HS-27A (cell line): ENCODE results near the gene SIX2.

Experiments used
- DNase-seq: peaks from one replicate; pipeline ENCODE4 v3.0.0-alpha.2; 2012; ENCODE audit warnings: low read depth, missing footprints

SIX2 gene

DNA sequence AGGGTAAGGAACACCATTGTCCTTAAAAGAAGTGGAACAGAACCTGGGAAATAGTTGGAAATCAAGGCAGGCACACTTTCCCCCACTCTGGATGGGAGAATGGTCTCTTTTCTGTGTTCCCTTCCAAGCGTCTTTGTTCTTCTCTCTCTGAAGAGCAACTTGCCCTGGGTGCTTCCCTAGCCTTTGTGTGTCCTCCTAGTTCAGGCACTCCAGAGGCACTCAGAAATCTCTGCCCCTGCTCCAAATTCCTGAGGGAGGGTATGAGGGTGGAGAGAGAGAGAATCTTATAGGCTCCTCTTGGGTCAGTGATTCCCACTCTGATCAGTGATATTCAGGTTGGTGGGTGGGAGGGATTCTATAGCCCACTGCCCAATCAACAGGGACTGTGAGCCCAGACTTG is 8.8 kb upstream of the SIX2 start:
- DNase-seq: no peak

DNA sequence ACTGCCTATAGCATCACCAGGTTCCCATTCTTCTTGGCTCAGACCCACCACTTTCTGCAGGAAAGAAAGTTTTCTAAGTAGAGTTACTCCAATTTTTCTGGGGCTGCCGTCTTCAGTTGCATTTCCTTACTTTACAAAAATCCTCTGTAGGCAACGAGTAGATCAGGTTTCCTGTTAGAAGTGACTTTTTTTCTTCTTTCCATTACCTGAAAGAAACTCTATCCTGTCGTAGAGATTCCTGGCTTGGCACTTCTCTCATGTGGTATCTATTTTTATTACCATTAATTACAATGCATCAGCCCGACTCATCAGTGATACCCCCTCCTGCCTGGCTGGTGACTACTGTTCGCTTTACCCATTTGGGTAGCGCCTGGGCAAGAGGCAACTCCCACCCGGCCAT is 5.6 kb upstream of the SIX2 start:
- no peak for DNase-seq

DNA sequence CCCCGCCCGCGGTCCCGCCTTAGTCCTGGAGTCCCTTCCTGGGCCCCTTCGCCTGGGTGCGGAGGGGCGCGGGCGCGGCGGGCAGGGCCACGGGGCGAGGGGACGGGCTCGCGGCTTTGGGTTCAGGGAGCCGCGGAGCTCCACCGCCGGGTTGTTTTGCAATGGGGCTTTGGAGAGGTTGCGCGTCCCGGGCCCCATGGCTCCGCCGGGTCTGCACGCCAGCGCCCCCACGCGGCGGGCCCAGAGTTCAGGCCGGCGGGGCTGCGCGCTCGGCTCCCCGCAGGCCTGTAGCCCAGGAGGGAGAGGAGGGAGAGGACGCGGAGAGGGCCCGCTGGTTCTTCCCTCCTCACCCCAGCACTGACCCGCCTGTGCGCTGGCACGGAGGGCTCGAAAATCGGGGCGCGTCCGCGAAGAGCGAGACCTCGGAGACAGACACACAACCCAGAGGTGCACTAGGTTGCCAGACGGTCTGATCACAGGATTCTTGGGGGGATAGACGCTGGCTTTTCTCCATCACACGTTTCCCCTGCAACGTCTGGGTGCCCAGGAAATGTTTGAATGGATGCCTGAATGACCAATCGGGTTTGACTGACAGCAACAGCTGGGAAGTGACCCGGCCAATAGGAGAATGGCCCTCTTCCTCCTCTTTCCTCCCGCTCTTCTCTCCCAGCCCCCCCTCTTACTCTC is 4.9 kb upstream of the SIX2 start:
- peak; percentile 90 for DNase-seq

DNA sequence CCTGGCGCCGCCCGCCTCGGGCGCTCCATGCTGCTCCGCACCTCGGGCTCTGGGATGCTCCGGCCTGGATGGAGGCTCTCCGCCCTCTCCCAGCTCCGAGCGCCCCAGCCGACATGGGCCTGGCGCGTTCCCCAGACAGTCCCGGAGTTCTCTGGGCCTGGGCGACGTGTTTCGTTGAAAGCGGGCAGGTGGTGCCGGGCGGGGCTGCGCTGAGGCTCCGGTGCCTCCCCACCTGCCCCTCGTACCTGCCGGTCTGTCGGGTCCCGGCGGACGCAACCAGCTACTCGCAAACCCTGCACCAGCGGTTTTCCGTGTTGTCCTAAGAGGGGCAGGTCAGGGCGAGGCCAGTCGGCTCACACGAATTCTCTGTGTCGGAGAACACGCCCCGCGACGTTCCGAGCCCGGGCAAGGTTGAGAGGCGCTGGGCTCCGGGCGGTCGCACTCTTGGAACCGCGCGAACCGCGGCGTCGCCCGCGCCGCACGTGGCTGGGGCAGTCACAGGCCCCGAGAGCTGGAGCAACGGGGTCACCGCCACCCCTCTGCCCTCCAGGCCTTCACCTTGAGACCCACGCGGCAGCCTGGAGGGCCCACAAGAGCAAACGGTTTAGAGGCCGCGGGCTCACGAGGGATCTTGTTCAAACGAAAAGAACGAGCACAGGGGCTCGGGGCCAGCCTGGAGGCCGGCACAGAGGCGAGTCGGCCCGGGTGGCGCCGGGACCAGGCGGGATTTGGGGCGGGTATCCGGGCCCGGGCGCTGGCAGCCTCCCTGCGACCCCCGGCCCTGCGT is 4.2 kb upstream of the SIX2 start:
- DNase-seq: no peak

DNA sequence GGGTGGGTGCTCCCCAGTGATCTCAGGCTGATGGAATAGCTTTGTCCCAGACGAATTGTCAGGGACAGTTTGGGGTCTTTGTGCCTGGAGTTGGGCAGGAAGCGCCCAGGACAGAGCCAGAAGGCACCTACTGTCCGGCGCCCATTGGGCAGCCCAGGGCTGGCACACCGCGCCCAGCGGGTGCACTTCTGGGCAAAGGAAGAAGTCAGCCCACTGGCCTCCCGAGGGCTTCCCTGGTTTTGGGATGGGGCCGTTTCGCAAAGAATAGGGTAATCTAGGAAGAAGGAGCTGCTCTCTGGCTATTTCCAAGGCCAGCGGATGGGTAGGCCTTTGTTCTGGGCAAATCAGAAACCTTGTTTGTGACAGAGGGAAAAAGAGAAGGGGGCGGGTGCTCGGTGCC is 3.5 kb upstream of the SIX2 start:
- no peak for DNase-seq

DNA sequence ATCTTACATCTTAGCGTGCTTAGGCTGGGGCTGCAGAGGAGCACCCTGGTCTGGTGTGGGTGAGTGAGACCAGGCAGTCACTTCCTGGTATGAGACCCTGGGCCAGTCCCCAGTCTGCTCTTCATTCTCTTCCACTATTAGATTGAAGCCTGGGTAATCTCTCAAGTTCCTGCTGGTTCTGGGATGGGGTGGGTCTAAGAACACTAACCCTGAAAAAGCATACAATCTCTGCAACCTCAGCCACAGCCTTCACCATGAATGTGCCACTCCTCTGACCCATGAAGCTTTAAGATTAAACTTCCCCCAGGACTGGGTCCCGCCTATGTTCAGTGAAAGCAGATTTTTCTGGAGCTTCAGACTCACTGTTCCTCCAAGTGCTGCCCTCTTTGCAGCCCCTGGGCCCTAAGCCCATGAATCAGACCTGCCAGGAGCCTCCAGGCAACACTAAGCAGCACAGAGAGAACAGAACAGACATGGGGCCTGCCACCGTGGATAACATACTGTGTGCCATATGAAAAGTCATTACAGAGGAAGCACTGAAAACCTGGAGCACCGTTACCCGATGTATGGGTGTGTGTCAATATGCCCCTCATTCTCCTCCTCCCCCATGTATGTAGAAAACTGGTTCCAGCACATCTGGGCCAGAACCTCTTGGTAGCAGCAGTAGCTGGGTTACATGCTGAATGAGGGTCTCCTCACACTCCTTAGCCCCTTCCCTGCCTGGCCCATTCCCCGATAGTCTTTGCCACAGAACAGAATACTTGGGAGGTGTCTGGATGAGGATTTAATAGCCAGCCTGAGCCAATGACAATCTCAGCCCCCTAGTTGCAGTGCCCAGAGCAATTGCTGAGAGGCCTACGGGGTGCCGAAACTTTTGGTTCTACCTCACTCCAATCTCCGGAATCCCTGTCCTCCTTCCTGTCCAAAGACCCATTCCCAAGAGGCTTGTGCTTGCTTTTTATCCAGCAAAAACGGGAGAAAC is 2.7 kb upstream of the SIX2 start:
- no peak for DNase-seq

DNA sequence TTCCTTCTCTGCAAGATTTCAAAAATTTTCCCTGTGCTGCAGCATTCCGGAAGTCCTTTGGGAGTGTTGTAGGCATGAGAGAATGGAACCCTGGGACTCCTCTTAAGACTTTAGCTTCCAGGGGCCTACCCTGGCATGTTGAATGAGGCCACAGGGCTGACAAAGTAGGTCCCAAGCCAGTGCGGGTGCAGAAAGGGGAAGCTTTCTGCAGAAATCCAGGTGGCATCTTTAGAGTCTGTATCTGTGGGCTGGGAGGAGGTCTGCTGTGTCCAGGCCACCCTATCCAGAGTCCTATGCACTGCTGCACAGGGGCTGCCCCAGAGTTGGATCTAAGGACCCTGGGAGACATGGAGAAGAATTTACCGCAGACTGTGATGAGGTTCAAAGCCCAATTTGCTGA is 1.9 kb upstream of the SIX2 start:
- DNase-seq: no peak

DNA sequence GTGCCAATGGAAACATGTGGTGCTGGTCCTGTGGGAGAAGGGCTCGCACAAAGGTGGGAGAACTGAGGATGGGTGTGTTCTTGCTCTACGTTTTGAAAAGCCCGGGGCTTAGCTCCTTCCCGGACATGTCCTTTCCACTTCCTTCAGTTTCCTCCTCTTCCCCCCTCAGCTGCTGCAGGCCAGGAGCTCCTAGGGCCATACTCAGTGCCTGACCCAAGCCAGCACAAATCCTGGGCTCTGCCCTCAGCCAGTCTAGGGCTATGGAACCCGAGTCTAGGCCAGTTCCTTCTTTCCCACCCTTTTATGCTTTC is 1.4 kb upstream of the SIX2 start:
- DNase-seq: no peak

DNA sequence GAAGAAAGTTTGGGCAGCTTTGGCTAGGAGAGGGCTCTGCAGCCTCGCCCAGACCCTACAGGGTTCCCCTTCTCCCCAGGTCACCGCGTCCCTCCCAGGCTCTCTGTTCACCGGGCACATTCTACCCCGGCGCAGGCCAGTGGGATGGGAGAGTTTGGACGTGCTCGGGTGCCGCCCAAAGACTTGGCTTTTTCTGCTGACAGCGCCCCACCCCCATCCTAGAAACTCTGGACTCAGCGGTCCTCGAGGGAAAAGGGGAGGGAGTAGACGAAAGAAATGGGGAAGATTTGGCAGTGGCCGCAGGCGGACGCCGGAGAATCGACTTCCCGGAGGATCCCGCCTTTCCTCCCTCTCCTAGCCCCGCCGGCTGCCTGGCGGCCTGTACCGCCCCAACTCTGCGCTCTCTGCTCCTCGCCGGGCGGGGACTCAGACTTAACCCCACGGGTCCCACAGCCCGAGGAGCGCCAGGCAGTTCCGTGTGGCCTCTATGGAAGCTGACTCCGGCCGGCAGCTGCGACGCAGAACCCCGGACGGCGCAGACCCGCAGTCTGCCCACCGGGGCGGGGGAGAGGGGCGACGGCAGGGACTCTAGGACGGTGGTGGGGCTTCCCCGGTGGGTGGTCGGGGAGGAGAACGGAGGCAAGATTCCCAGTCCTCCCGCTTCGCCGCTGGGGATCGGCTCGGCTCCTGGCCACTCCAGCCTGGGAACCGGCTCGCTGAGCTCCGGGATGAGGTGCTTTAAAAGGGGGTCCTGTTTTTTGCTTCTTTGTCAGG is 863 bp upstream of the SIX2 start:
- peak; percentile 78 for DNase-seq

DNA sequence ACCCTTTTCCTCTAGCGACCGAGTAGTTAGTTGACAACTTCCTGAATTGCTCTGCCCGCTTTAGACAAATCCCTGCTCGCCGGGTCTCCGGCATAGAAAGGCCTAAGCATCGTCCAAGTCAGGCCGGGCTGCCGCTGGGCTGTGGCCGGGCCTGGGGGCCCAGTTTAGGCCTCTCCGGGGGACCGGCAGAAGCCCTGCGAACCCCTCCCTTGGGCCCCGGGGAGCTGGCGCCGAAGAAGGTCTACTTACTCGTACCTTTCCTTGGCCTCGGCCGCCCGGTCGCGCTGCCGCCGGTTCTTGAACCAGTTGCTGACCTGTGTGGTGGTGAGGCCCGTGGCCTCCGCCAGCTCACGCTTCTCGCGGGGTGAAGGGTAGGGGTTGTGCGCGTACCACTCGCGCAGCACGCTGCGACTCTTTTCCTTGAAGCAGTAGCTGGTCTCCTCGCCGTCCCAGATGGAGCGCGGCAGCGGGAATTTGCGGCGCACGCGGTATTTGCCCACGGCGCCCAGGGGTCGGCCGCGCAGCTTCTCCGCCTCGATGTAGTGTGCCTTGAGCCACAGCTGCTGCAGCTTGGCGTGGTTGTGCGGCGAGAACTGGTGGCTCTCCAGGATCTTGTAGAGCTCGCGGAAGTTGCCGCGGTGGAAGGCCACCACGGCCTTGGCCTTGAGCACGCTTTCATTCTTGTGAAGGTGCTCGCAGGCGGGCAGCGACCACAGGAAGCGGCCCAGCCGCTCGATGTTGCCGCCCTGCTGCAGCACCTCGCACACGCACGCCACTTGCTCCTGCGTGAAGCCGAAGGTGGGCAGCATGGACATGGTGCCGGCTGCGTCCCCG is 739 bp downstream of the SIX2 start:
- no peak for DNase-seq

DNA sequence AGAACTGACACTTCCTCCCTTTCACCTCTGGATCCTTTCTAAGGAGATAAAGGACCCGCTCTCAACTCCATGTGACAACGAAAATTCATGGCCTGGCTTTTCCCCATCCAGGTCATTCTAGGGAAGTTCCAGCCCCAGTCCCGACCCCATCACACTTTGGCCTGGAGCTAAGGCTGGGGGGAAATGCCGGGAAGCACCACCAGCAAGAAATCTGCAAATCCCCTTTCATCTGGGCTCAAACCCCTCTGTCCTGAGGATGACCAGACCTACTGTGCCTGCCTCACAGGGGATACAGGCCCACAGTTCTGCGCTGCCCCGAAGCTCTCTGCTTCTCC is 1.3 kb downstream of the SIX2 start:
- DNase-seq: no peak

DNA sequence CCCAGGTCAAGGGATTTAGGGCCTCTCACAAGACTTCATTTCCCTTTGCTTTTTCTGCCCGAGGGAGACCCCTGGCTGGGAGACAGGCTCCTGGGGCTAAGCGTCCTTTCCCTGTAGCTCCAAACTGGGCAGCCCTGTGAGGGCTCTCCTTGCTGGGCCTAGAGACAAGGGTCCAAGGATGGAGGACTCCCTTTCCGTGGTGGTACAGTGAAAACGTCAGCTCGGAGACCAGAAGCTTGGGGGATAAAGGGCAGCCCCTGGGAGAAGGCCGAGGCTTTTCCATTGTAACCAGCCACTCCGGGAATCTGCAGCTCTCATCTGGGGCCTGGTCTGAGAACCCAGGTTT is 2.3 kb downstream of the SIX2 start:
- no peak for DNase-seq

DNA sequence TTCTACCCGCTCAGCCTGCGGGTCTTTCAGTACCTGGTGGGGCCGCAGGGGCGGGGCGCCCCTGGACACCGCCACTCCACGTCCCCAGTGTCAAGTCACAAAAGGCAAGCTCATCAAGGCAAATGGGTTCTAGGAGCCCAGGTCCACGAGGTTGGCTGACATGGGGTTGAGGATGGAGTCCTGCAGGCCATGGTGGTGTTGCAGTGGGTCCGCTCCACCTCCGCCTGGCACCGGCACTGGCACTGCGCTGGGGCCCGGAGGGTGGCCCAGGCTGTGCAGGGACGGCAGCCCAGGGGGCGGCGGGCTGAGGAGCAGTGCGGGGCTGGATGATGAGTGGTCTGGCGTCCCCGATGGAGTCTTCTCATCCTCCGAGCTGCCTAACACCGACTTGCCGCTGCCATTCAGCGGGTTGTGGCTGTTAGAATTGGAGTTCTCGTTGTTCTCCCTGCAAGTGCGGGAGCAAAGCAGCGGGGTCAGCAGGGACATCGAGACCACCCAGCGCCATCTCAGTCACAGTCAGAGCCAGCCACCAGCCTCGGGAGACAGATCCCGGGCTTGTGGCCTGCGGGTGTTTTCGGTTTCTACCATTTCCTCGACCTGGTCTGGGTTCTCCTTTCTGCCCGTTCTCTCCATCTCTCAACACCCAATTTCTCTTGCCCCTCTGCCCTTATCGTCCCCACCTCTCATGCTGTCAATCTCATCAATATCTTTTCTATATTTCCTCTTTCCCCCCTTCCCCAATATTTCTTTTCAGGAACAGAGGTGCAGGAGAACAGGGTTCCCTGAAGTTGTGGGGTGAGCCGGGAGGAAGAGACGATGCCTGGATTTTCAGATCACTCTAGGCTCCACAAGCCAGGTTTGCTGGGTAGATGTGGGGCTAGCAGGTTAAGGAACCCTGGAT is 3.0 kb downstream of the SIX2 start:
- no peak for DNase-seq

DNA sequence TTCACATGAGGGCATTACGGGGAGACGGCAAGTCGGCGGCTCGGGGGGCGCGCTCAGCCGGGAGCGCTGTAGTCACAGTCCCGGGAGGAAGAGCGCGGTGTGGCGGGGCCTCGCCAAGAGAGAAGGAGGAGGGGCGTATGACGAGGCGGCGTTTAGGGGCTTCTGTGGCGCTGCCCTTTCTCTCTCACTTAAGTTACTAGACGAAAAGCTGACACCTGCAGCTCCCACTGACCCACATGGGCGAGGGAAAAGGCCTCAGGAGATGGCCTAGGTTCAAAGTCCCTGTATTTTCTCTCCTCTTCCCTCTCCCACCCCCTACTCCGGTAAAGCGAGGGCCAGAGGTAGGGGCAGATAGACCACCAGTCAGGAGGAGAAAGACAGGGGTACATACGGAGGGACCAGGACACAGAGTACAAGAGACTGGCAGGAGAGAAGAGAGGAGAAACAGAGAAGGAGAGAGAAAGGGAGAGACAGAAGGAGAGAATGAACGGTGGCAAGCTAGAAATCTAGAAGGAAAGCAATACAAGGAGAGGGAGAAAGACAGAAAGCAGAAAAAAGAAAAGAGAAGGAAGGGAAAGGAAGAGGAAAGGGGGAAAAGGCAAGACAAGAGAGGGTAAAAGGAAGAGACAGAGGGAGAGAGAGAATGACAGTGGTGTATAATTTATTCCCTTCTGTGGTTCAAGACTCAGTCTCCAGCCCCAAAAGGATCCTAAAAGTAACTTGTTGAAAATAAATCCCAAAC is 3.8 kb downstream of the SIX2 start:
- DNase-seq: no peak

DNA sequence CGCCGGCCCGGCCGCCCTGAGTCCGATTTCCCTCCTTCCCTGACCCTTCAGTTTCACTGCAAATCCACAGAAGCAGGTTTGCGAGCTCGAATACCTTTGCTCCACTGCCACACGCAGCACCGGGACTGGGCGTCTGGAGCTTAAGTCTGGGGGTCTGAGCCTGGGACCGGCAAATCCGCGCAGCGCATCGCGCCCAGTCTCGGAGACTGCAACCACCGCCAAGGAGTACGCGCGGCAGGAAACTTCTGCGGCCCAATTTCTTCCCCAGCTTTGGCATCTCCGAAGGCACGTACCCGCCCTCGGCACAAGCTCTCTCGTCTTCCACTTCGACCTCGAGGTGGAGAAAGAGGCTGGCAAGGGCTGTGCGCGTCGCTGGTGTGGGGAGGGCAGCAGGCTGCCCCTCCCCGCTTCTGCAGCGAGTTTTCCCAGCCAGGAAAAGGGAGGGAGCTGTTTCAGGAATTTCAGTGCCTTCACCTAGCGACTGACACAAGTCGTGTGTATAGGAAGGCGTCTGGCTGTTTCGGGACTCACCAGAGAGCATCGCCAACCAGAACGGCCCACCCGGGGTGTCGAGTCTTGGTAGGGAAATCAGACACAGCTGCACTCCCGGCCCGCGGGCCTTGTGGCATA is 4.6 kb downstream of the SIX2 start:
- no peak for DNase-seq

DNA sequence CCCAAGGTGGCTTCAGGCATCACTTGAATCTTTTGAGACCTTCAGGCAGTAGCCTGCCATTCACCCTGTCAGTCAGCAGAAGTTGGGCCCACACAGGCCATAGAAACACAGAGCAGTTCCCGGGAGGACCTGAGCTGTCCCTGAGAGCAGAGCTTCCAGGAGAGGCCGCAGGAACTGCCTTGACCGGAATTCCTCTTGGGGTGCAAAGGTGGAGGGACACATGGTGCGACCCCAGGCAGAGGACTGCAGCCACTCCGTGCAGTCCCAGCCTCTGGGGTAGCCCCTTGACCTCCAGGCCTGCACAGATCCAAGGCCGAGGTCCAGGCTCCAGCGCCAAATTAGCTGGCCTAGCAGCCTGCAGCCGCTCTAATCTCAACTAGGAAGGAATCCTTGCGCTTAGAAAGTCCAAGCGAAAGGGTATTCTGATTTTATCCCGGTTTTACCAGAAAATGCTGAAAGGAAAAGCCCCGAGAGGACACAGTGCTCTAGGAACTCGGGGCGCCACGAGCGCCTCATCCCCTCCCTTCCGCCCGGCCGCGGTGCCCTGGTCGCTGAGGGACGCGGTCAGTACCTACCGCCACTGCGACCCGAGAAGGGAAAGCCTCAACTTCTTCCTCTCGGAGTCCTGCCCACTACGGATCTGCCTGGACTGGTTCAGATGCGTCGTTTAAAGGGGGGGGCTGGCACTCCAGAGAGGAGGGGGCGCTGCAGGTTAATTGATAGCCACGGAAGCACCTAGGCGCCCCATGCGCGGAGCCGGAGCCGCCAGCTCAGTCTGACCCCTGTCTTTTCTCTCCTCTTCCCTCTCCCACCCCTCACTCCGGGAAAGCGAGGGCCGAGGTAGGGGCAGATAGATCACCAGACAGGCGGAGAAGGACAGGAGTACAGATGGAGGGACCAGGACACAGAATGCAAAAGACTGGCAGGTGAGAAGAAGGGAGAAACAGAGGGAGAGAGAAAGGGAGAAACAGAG is 5.4 kb downstream of the SIX2 start:
- DNase-seq: no peak

DNA sequence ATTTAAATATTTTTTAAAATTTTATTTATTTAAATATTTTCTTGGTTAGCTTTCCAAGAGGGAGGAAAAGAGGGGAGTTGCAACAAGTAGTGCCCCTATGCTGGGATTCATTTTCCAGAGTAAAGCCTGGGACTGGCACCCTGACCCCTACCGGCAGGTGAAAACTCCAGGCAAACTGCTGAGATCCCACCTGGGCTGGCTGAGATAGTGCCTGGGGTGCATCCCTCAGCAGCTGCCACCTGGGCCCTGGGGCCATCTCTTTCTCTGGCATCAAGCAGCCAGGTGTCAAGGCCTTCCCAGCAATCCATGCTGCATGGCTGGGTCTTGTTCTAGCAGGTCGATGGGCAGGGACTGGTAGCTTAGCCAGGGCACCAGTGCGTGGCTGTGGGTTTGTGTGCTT is 6.6 kb downstream of the SIX2 start:
- no peak for DNase-seq

DNA sequence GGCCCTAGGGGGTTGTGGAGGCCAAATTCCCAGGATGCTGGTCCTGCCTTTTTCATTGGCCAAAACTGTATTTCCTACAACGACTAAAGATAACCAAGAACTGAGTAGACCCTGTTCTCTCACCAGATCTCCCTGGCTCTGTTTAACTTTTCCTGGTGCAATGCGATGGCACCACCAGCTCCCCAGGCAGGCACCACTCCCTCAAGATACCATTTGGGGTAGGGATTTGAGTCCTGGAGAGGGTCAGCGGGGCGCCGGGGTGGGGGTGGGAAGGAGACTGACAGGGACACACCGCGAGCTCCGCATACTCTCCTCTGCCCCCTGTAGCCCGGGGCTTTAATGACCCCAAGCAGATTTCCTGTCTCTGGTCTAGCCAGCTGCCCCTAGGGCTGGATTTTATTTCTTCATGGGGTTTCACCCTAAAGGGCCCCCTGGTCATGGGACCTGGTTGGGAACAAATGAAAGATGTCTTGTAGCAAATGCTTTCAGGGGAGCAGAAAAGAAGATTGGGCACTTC is 7.3 kb downstream of the SIX2 start:
- no peak for DNase-seq
